H1 (cell line): Measurements from ENCODE around the gene NPHP4. TPM values are rescaled to one million over a fixed set of nuclear protein-coding genes. Genes with fewer than 3 reads are reported as not detected.

ENCODE experiments used
- CTCF ChIA-PET: fragments of 300-600 bp; sonication (Branson Sonifier 250); formaldehyde crosslinking; loops from one replicate; lab custom pipeline; 2021; ENCODE audit not compliant: partially characterized antibody; lab: Charles Lee
- POLR2A ChIA-PET: fragments of 300-600 bp; sonication (Branson Sonifier 250); formaldehyde crosslinking; loops from one replicate; lab custom pipeline; 2021; ENCODE audit warnings: inconsistent platforms; ENCODE audit not compliant: partially characterized antibody; lab: Charles Lee
- DNase-seq, 2 experiments: peaks; one replicate each; pipeline versions ENCODE4 v3.0.0 to v3.0.0-alpha.2; 2010 to 2022; ENCODE audit warnings: low spot score in 2 of 2, low read depth in 1 of 2, mixed read lengths in 1 of 2
- FAIRE-seq: peaks from 2 replicates; lab custom pipeline; 2011; peaks lifted over from hg19 to GRCh38; lab: Jason Lieb, UNC
- H2AFZ ChIP-seq: 2 replicates; pipeline ENCODE4 v1.8.1; 2012; ENCODE audit warnings: low read length, inconsistent platforms
- H2AK5ac ChIP-seq: 2 replicates; pipeline ENCODE4 v1.6.1; 2013; ENCODE audit warnings: low read depth, low read length
- H2BK120ac ChIP-seq: replicated peaks from 2 replicates; pipeline ENCODE3; 2013; ENCODE audit warnings: low read depth, low read length, inconsistent platforms
- H2BK12ac ChIP-seq: 2 replicates; pipeline ENCODE4 v1.6.1; 2013; ENCODE audit warnings: low read depth, low read length
- H2BK15ac ChIP-seq: 2 replicates; pipeline ENCODE4 v1.6.1; 2013; ENCODE audit warnings: low read length
- H2BK20ac ChIP-seq: 2 replicates; pipeline ENCODE4 v1.6.1; 2013; ENCODE audit warnings: low read length
- H2BK5ac ChIP-seq: 2 replicates; pipeline ENCODE4 v1.6.1; 2013; ENCODE audit warnings: low read depth, low read length
- H3K14ac ChIP-seq: 2 replicates; pipeline ENCODE4 v1.6.1; 2013; ENCODE audit warnings: inconsistent platforms; ENCODE audit not compliant: insufficient read length
- H3K18ac ChIP-seq: 2 replicates; pipeline ENCODE4 v1.6.1; 2013; ENCODE audit warnings: low read length; ENCODE audit errors: extremely low read depth
- H3K23ac ChIP-seq: 2 replicates; pipeline ENCODE4 v1.6.1; 2013; ENCODE audit warnings: inconsistent platforms; ENCODE audit not compliant: insufficient read length
- H3K23me2 ChIP-seq: 2 replicates; pipeline ENCODE4 v1.6.1; 2013; ENCODE audit warnings: low read depth, low read length
- H3K27ac ChIP-seq: 2 replicates; pipeline ENCODE4 v1.6.1; 2011; ENCODE audit warnings: low read depth, low read length, inconsistent platforms
- H3K27me3 ChIP-seq, 4 experiments: replicated peaks in 1 of 4; 1 replicate in 1 of 4; 2 replicates in 3 of 4; pipeline versions ENCODE4 v1.6.1 to v1.8.1; 2011 to 2013; ENCODE audit warnings: low read length in 3 of 4, mild to moderate bottlenecking in 3 of 4, inconsistent platforms in 2 of 4, mixed read lengths in 2 of 4, moderate library complexity in 1 of 4; ENCODE audit not compliant: control insufficient read depth in 3 of 4, insufficient read depth in 3 of 4; ENCODE audit errors: extremely low read depth in 1 of 4
- H3K36me3 ChIP-seq, 4 experiments: 2 replicates each; pipeline versions ENCODE4 v1.6.1 to v1.8.1; 2011 to 2013; ENCODE audit warnings: mild to moderate bottlenecking in 4 of 4, low read length in 3 of 4, moderate library complexity in 2 of 4, control low read depth in 1 of 4, inconsistent platforms in 1 of 4; ENCODE audit not compliant: insufficient read depth in 4 of 4, control insufficient read depth in 2 of 4
- H3K4ac ChIP-seq: replicated peaks from 2 replicates; pipeline ENCODE3; 2013; ENCODE audit warnings: low read length, low read depth, mixed read lengths, inconsistent platforms; ENCODE audit not compliant: insufficient read length
- H3K4me1 ChIP-seq, 4 experiments: replicated peaks in 1 of 4; 1 replicate in 1 of 4; 2 replicates in 3 of 4; pipeline versions ENCODE4 v1.6.1 to v1.8.1; 2011 to 2013; ENCODE audit warnings: low read length in 3 of 4, inconsistent platforms in 2 of 4, mixed read lengths in 1 of 4; ENCODE audit not compliant: insufficient read depth in 4 of 4, control insufficient read depth in 3 of 4
- H3K4me2 ChIP-seq, 2 experiments: 2 replicates each; pipeline versions ENCODE4 v1.6.1 to v1.8.1; 2011 to 2013; ENCODE audit warnings: low read depth in 2 of 2, low read length in 2 of 2, control low read depth in 1 of 2, inconsistent platforms in 1 of 2, mild to moderate bottlenecking in 1 of 2; ENCODE audit not compliant: insufficient read depth in 1 of 2
- H3K4me3 ChIP-seq, 4 experiments: fragments of 200-600, 300-600 bp in 1 of 4; sonication (generic), shearing (Covaris generic), sonication (Bioruptor Twin) in 1 of 4; 2 replicates each; pipeline versions ENCODE4 v1.5.1 to v1.8.1; 2011 to 2016; ENCODE audit warnings: low read length in 4 of 4, low read depth in 3 of 4, control low read depth in 2 of 4, inconsistent platforms in 2 of 4, mild to moderate bottlenecking in 2 of 4, mixed read lengths in 1 of 4, moderate library complexity in 1 of 4; ENCODE audit not compliant: insufficient read depth in 2 of 4; ENCODE audit errors: extremely low read depth in 1 of 4
- H3K56ac ChIP-seq: replicated peaks from 2 replicates; pipeline ENCODE3; 2013; ENCODE audit warnings: low read depth, mild to moderate bottlenecking, mixed read lengths, low read length, inconsistent platforms; ENCODE audit not compliant: insufficient read length
- H3K79me1 ChIP-seq: 2 replicates; pipeline ENCODE4 v1.6.1; 2013; ENCODE audit warnings: low read depth, low read length, control low read depth
- H3K79me2 ChIP-seq, 2 experiments: 2 replicates each; pipeline versions ENCODE4 v1.6.1 to v1.8.1; 2012 to 2013; ENCODE audit warnings: low read length in 2 of 2, mild to moderate bottlenecking in 2 of 2, inconsistent platforms in 1 of 2; ENCODE audit not compliant: insufficient read depth in 2 of 2, control insufficient read depth in 1 of 2
- H3K9ac ChIP-seq, 4 experiments: replicated peaks in 1 of 4; 1 replicate in 1 of 4; 2 replicates in 3 of 4; pipeline versions ENCODE4 v1.6.1 to v1.8.1; 2011 to 2013; ENCODE audit warnings: low read depth in 3 of 4, low read length in 3 of 4, control low read depth in 2 of 4, mild to moderate bottlenecking in 2 of 4, moderate library complexity in 2 of 4, inconsistent platforms in 1 of 4; ENCODE audit errors: extremely low read depth in 1 of 4
- H3K9me3 ChIP-seq, 2 experiments: 2 replicates each; pipeline versions ENCODE4 v1.6.1 to v1.8.1; 2012 to 2013; ENCODE audit warnings: mild to moderate bottlenecking in 2 of 2, moderate library complexity in 2 of 2, control low read depth in 1 of 2, inconsistent platforms in 1 of 2, low read depth in 1 of 2, low read length in 1 of 2, mixed read lengths in 1 of 2; ENCODE audit not compliant: insufficient read depth in 2 of 2
- H4K20me1 ChIP-seq, 2 experiments: replicated peaks in 1 of 2; 2 replicates each; pipeline versions ENCODE3 to v1.8.1; 2011 to 2013; ENCODE audit warnings: inconsistent platforms in 2 of 2, low read length in 2 of 2, mild to moderate bottlenecking in 1 of 2; ENCODE audit not compliant: insufficient read depth in 2 of 2, control insufficient read depth in 1 of 2
- H4K5ac ChIP-seq: 2 replicates; pipeline ENCODE4 v1.6.1; 2013; ENCODE audit warnings: low read length, low read depth, mixed read lengths, inconsistent platforms; ENCODE audit not compliant: insufficient read length
- H4K8ac ChIP-seq: 2 replicates; pipeline ENCODE4 v1.8.0; 2013; ENCODE audit warnings: mild to moderate bottlenecking, moderate library complexity, low read length, inconsistent platforms; ENCODE audit not compliant: insufficient read depth; ENCODE audit errors: extremely low read depth
- H4K91ac ChIP-seq: replicated peaks from 2 replicates; pipeline ENCODE3; 2013; ENCODE audit warnings: low read length, mixed read lengths, inconsistent platforms; ENCODE audit not compliant: insufficient read length
- CEBPB ChIP-seq: IDR thresholded peaks from 2 replicates; pipeline ENCODE4 v1.6.1; 2012; ENCODE audit warnings: low read depth, low read length
- RXRA ChIP-seq: IDR thresholded peaks from 2 replicates; pipeline ENCODE4 v1.6.1; 2011; ENCODE audit warnings: low read depth, mild to moderate bottlenecking, low read length, moderate library complexity; ENCODE audit not compliant: insufficient read depth
- SIRT6 ChIP-seq: IDR thresholded peaks from one replicate; pipeline ENCODE4 v1.7.1; 2012; ENCODE audit warnings: low read length, inconsistent platforms
- SP1 ChIP-seq: IDR thresholded peaks from 2 replicates; pipeline ENCODE4 v1.6.1; 2011; ENCODE audit warnings: low read depth, low read length
- SRF ChIP-seq: IDR thresholded peaks from 2 replicates; pipeline ENCODE4 v1.6.1; 2011; ENCODE audit warnings: mild to moderate bottlenecking, low read depth, low read length, moderate library complexity
- TBP ChIP-seq: IDR thresholded peaks from 2 replicates; pipeline ENCODE4 v1.6.1; 2011; ENCODE audit warnings: low read depth, low read length, improper control_type of control experiment
- WGBS, 2 experiments: shearing (Covaris generic) in 1 of 2; methylation state at CpG; one replicate each; pipeline versions ENCODE4 v1.1.6 to v1.1.7; 2013 to 2015; ENCODE audit warnings: low lambda C conversion rate in 2 of 2, mixed read lengths in 2 of 2, inconsistent platforms in 1 of 2, low coverage in 1 of 2, missing lambda C conversion rate in 1 of 2; ENCODE audit not compliant: insufficient replicate concordance in 2 of 2, insufficient coverage in 1 of 2, insufficient read length in 1 of 2; ENCODE audit errors: extremely low coverage in 1 of 2, missing lambda C conversion rate in 1 of 2; 5-methylcytosine and 5-hydroxymethylcytosine counted together
- polyA plus RNA-seq, 7 experiments: library from polyadenylated mRNA; depleted of rRNA in 3 of 7; stranded (reverse) in 5 of 7; unstranded in 2 of 7; fragments of >200 nt in 5 of 7; fragments of 200-250 nt in 2 of 7; gene quantifications; 1 replicate in 5 of 7; 2 replicates in 1 of 7; 4 replicates in 1 of 7; pipeline versions ENCODE4 v1.2.1 to v1.2.3, GENCODE V29; 2011 to 2013; ENCODE audit warnings: missing spikeins in 2 of 7, mixed read lengths in 2 of 7
- total RNA-seq: library from RNA; stranded (reverse); fragmentation: NEBNext Ultra II Directional; extraction: Animal tissue kit (Norgen Biotek cat#: 25700); gene quantifications from 2 replicates; pipeline ENCODE4 v1.2.1, GENCODE V29; 2021
- TF ChIP-seq, protein P1 (sequence below): IDR thresholded peaks from 2 replicates; pipeline ENCODE4 v1.6.1; 2012; ENCODE audit warnings: low read length, inconsistent platforms
- TF ChIP-seq, protein P2 (sequence below), 3 experiments: IDR thresholded peaks; 1 replicate in 2 of 3; 2 replicates in 1 of 3; pipeline versions ENCODE4 v1.5.1 to v1.6.1; 2011; ENCODE audit warnings: low read length in 3 of 3, mild to moderate bottlenecking in 3 of 3, inconsistent platforms in 2 of 3, low read depth in 1 of 3, moderate library complexity in 1 of 3; ENCODE audit not compliant: insufficient read depth in 1 of 3; ENCODE audit errors: control extremely low read depth in 1 of 3

NPHP4 gene
- total and polyA plus RNA-seq, 2 of the 8 experiments (the other 6 are each of a cell fraction or from before 2014, with no cell fraction given): 5.8 to 14.0 TPM

DNA sequence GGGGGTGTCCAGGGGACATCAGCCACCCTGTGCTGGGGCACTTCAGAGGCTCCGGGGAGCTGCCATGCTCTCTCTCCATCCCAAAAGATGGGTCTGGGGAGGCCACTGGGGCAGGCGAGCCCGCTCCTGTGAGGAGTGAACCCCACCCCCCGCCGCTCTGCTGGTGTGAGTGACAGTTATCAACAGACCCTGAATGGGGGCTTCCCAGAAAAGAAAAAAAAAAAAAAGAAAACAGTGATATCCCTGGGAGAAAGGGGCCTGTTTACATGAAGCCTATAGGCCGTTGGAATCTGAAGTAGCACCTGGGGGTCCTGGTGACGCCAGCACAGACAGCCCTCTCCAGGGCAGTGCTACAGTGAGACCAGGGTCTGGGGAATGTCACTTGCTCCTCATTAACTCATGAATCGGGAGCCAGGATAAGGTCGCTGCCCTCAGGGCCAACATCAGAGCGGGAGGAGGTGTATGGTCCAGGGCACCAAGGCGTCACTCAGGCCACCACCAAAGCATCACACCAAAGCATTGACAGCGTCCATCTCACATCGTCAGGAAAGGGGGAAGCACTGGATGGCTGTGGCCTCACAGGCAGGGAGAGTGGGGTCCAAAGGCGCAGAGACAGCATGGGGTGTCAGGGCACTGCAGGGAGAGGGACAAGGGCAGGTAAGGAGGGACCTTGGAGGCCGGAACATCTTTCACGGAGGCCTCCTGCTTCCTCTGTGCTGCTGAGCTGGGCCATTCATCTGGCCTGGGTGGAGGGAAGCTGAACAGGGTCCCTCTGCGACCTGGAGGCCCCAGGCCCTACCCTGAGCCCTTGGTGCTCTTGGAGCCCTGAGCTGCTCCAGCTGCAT is 8.4 kb upstream of the NPHP4 start:
- no peak overlapping the region for H3K23ac ChIP-seq
- DNase-seq: no peak
- H3K23me2 ChIP-seq: no peaks in the 10 kb centered on the region
- peak overlapping the region; percentile 65; the same call in 1 of the 2 replicates for H2AK5ac ChIP-seq
- H3K79me1 ChIP-seq: no peaks in the 10 kb centered on the region; the same call in 1 of the 2 replicates
- H2BK15ac ChIP-seq: no peak overlapping the region
- H2AFZ ChIP-seq: no peak overlapping the region
- no peaks in the 10 kb centered on the region for H3K79me2 ChIP-seq
- no peak for FAIRE-seq
- POLR2A ChIA-PET: no interaction called here
- H3K4me3 ChIP-seq: no peak overlapping the region
- no peak overlapping the region for H4K91ac ChIP-seq
- no peak overlapping the region for H2BK120ac ChIP-seq
- H3K4me2 ChIP-seq: no peak overlapping the region
- H3K4ac ChIP-seq: no peak overlapping the region
- no peak overlapping the region for H4K5ac ChIP-seq
- no peaks in the 10 kb centered on the region for H3K9me3 ChIP-seq
- H3K27me3 ChIP-seq: peaks cover 0 to 8% (median 0%) of the 10 kb centered on the region in 4 experiments; a peak in 3 of 7 replicates
- H3K4me1 ChIP-seq: peaks cover 0 to 6% (median 4%) of the 10 kb centered on the region in 4 experiments; a peak in 4 of 7 replicates
- H2BK12ac ChIP-seq: peak overlapping the region; percentile 23; the same call in 1 of the 2 replicates
- CTCF ChIA-PET: no interaction called here
- no peak overlapping the region; a peak in 1 of 7 replicates for H3K9ac ChIP-seq
- H4K8ac ChIP-seq: peak overlapping the region; percentile 11; the same call in 1 of the 2 replicates
- H3K18ac ChIP-seq: no peak overlapping the region
- no peak overlapping the region for H3K27ac ChIP-seq
- no peak overlapping the region for H3K56ac ChIP-seq
- H2BK5ac ChIP-seq: no peak overlapping the region
- H3K14ac ChIP-seq: no peak overlapping the region
- 88% methylated on average over 14 of the region's 17 CpGs; no CpG with 5 or more reads in 1 of the 2 experiments for WGBS, 2 experiments
- H3K36me3 ChIP-seq: no peaks in the 10 kb centered on the region
- peaks cover 0 to 4% of the 10 kb centered on the region in 2 experiments for H4K20me1 ChIP-seq
- H2BK20ac ChIP-seq: no peak overlapping the region
- TF ChIP-seq, protein P1, sequence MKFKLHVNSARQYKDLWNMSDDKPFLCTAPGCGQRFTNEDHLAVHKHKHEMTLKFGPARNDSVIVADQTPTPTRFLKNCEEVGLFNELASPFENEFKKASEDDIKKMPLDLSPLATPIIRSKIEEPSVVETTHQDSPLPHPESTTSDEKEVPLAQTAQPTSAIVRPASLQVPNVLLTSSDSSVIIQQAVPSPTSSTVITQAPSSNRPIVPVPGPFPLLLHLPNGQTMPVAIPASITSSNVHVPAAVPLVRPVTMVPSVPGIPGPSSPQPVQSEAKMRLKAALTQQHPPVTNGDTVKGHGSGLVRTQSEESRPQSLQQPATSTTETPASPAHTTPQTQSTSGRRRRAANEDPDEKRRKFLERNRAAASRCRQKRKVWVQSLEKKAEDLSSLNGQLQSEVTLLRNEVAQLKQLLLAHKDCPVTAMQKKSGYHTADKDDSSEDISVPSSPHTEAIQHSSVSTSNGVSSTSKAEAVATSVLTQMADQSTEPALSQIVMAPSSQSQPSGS: no peak
- no peak for TF ChIP-seq SIRT6
- TF ChIP-seq RXRA: no peak
- TF ChIP-seq CEBPB: no peak
- TF ChIP-seq SP1: no peak
- TF ChIP-seq, protein P2, sequence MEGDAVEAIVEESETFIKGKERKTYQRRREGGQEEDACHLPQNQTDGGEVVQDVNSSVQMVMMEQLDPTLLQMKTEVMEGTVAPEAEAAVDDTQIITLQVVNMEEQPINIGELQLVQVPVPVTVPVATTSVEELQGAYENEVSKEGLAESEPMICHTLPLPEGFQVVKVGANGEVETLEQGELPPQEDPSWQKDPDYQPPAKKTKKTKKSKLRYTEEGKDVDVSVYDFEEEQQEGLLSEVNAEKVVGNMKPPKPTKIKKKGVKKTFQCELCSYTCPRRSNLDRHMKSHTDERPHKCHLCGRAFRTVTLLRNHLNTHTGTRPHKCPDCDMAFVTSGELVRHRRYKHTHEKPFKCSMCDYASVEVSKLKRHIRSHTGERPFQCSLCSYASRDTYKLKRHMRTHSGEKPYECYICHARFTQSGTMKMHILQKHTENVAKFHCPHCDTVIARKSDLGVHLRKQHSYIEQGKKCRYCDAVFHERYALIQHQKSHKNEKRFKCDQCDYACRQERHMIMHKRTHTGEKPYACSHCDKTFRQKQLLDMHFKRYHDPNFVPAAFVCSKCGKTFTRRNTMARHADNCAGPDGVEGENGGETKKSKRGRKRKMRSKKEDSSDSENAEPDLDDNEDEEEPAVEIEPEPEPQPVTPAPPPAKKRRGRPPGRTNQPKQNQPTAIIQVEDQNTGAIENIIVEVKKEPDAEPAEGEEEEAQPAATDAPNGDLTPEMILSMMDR (IDR thresholded peaks at IDR 0.05; ENCODE audit: control extremely low read depth in 1 of 3, insufficient read depth in 1 of 3, low read depth in 1 of 3, low read length in 3 of 3): no peak
- no peak for TF ChIP-seq TBP
- TF ChIP-seq SRF: no peak
